Urothelium cell line (cell line): ENCODE results near the gene COL27A1.

Experiments
- DNase-seq: peaks from one replicate; pipeline ENCODE4 v3.0.0; 2011; ENCODE audit warnings: low spot score, mixed read lengths
- FAIRE-seq: peaks from 2 replicates; lab custom pipeline; 2011; peaks lifted over from hg19 to GRCh38; lab: Jason Lieb, UNC

COL27A1 gene

GRCh38 chr9:114141553-114142402 lies 13.6 kb upstream of the COL27A1 start:
- DNase-seq, result no peak
- FAIRE-seq, result no peak

GRCh38 chr9:114143234-114143633 lies 12.1 kb upstream of the COL27A1 start:
- FAIRE-seq, result no peak

GRCh38 chr9:114146735-114147134 lies 8.6 kb upstream of the COL27A1 start:
- DNase-seq (no peak), FAIRE-seq (no peak)

More at GRCh38 chr9:114143234-114143633, 12.1 kb upstream of the COL27A1 start:
- no peak for DNase-seq

- FAIRE-seq, result no peak
- no peak for DNase-seq
Measured at GRCh38 chr9:114149181-114149580, 6.2 kb upstream of the COL27A1 start.

GRCh38 chr9:114149765-114150340 lies 5.5 kb upstream of the COL27A1 start:
- FAIRE-seq (no peak), DNase-seq (no peak)

- DNase-seq, result no peak
- no peak for FAIRE-seq
Measured at GRCh38 chr9:114150608-114151007, 4.7 kb upstream of the COL27A1 start.

GRCh38 chr9:114151426-114151956 lies 3.8 kb upstream of the COL27A1 start:
- FAIRE-seq, result no peak
- no peak for DNase-seq

GRCh38 chr9:114153761-114154599 lies 1.4 kb upstream of the COL27A1 start:
- DNase-seq (peak; percentile 56), FAIRE-seq (no peak)

GRCh38 chr9:114154600-114155102 lies 686 bp upstream of the COL27A1 start:
- FAIRE-seq (no peak), DNase-seq (no peak)

- peak; percentile 17 for DNase-seq
Measured at GRCh38 chr9:114155995-114156656, 789 bp downstream of the COL27A1 start.

GRCh38 chr9:114156657-114157421 lies 1.5 kb downstream of the COL27A1 start:
- FAIRE-seq (no peak), DNase-seq (peak; percentile 50)

More at GRCh38 chr9:114155995-114156656, 789 bp downstream of the COL27A1 start:
- no peak for FAIRE-seq

GRCh38 chr9:114157516-114158176 lies 2.3 kb downstream of the COL27A1 start:
- DNase-seq (no peak), FAIRE-seq (no peak)

- DNase-seq (no peak), FAIRE-seq (no peak)
Measured at GRCh38 chr9:114158482-114159130, 3.3 kb downstream of the COL27A1 start.

GRCh38 chr9:114159691-114160090 lies 4.4 kb downstream of the COL27A1 start:
- DNase-seq (no peak), FAIRE-seq (no peak)

GRCh38 chr9:114161513-114161912 lies 6.2 kb downstream of the COL27A1 start:
- DNase-seq (no peak), FAIRE-seq (no peak)

GRCh38 chr9:114163517-114163951 lies 8.2 kb downstream of the COL27A1 start:
- DNase-seq (no peak), FAIRE-seq (no peak)

- DNase-seq, result no peak
- FAIRE-seq, result no peak
Measured at GRCh38 chr9:114164191-114164794, 9.0 kb downstream of the COL27A1 start.
